DOHH2 (cell line): ENCODE results near the gene TMEM258.

ENCODE experiments used
- CTCF ChIP-seq: fragments of 200-600 bp; sonication (generic); IDR thresholded peaks from one replicate; pipeline ENCODE4 v1.5.1; 2014; ENCODE audit warnings: antibody characterized with exemption, mild to moderate bottlenecking, low read depth, low read length; ENCODE audit not compliant: poor library complexity, severe bottlenecking
- EZH2phosphoT487 ChIP-seq: fragments of 200-600 bp; sonication (generic); IDR thresholded peaks from 2 replicates; pipeline ENCODE4 v1.6.1; 2017; ENCODE audit warnings: borderline replicate concordance, mild to moderate bottlenecking, antibody characterized with exemption, low read length, moderate library complexity, mixed read lengths

- TF ChIP-seq CTCF (no peak), EZH2phosphoT487 (no peak)
Observed at GRCh38 chr11:61775106-61775505, 17.3 kb downstream of the TMEM258 start.
